ENCODE results near the gene MYH16.

DNA sequence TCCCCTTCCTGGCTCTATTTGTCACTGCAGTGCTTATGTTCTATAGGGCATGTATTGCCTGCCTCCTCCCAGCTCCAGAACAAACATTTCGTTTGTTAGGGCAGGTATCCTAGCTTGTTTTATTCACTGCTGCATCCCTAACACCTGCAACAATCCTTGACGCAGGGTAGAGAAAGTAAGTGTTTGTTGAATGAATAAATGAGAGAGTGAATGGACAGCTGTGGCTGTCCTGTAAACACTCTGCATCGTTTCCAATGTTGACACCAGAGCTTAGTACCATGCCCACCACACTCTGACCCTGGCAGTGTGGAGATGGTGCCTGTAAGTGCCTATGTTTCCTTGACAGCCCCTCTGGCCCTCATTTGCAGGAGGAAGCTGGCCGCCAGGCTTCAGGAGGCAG lies 21.0 kb downstream of the MYH16 start:
- TF ChIP-seq POLR2A (IDR thresholded peaks at IDR 0.05) (no peak), CTCF (IDR thresholded peaks at IDR 0.05) (no peak), POLR2AphosphoS5 (IDR thresholded peaks at IDR 0.05; ENCODE audit: insufficient read depth in 1 of 2, low read depth in 1 of 2) (no peak)

All from vagina (tissue), 2 donors.